NCI-H748 (cell line): ENCODE results near the gene ZIC3.

Source experiments
- DNase-seq: peaks from one replicate; lab custom pipeline; 2025; ENCODE audit not compliant: unreplicated experiment; lab: John Stamatoyannopoulos, UW

The ZIC3 gene

DNA sequence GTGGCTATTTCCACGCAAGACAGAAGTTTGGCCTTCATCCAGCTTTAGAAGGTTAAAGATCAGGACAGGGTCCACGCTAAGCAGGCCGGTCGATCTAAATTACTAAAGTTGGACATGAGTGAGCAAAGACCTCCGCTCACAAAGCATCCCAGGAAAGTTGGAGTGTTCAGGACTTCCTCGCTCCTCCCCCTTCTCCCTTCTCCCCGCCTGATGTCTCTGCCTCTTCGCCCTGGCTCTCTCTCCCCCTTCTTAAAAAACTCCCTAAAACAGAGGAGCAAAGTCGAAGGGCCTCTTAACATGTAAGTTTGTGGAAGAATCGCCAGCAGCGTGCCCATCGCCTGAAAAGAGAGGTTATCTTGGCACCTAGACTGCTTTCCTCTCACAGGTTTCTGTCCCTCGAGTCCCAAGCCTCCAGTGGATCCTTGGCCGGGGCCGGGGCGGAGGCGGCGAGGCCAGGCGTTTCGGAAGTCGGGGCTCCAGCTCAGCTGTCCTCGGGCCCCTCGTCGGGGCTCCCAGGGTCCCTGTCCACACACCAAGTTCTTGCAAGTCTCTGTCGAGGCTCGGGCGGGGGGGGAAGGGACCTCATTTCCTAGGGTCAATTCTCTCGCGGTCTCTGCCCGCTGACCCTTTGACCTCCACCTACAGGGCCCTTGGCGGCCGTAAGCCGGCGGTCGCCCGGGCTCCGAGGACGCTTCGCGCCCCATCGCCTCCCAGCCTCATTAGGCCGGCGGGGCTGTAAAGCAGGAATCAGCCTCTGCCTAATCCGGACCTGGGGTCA lies 7.6 kb downstream of the ZIC3 start:
- no peak for DNase-seq

DNA sequence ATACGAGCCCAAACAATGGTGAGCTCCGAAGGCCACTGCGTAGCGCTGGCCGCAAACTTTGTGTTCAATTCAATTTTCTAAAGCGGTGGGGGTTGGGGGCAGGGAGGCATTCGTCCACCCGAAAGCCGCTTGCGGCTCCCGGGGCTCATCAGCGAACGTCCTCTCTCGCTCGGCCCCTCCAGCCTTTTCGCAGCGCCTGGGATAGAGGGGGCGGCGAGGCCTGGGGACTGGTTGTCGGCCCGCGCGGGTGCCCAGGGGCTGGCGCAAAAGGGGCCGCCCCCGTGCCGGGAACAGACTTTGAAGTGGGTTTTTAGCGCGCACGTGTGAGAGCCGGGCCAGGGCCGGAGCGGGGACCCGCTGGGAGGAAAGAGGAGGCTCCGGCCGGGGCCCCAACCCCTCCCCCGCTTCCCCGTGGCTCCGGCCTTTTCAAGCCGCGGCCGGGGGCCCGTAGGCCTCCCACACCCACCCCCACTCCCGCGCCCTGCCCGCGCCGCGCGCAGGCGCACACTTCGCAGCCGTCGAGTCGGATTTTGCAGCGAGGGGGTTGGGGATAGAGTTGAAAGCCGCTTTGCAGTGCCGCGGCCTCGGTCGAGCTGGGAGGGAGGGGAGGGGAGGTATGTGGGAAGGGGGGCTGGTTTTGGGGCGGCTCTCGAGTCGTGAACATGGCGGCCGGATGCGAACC lies 8.3 kb downstream of the ZIC3 start:
- no peak for DNase-seq

DNA sequence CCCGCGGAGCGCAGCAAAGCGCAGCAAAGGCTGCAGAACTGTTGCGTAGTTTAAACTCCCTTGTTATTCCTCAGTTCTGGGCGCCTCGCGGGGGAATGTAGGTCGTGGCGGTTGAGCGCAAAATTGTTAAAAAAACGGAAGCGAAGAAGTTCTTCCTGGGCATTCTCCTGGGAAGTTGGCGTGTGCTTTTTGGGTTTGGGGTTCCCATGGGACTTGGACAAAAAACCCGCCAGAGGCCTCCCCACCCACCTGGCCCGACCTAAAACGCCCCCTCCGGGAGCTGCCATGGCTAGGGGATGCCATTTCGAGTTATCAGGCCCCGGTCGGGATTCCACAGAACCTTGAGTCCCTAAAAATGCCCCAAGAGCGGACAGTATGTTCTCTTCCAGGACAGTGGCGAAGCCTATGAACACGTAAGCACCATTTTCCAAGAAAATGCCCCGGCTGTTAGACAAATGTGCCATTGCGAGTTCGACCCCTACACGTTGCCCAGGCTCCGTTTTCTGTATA lies 8.9 kb downstream of the ZIC3 start:
- DNase-seq = no peak

DNA sequence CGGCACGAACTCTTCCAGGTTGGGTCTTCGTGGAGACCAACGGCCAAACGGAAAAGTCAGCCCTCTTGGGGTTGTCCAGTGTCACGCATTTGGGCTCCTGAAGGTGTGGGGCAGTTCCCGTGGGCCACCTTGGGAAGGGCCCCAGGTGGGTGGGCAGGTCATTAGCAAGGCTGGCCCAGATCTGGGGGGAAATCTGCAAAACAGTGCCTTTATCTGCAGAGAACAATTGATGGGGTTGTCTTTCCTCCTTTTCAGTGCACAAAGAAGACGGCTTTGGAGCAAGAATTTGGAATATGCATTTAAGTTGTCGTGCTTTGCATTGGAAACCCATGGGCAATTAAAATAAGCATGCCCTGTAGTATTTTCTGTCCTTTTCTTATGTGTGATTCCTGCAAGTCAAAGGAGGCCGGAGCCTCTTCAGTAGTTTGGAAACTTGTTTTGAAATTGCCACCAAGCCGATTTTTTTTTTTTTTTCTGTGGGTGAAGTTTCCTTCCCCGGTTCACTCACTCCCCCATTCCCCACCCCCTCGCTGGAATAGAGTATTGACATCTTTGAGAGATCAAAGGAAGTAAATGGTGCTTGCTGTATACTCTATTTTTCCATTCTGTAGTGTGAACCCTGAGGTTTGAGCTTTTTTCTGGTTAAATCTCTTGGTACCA lies 9.8 kb downstream of the ZIC3 start:
- no peak for DNase-seq

DNA sequence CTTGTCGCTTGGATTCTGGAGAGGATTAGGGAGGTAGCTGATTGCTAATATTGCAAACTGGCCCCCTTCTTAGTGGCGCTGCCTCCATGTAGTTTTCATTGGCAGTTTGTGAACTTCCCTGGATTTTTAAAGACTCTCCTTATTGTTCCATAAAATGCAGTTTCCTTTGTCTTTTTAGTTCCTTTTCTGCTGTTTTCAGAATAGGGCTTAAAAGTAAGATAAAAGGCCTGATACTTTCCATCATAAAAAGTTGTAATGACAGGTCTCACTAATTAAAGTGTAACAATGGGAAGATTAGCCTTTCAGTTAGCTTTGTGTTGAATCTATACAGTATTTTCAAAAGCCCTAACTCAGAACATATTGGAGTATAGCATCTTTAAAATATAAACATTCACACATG lies 21.2 kb downstream of the ZIC3 start:
- DNase-seq = no peak

DNA sequence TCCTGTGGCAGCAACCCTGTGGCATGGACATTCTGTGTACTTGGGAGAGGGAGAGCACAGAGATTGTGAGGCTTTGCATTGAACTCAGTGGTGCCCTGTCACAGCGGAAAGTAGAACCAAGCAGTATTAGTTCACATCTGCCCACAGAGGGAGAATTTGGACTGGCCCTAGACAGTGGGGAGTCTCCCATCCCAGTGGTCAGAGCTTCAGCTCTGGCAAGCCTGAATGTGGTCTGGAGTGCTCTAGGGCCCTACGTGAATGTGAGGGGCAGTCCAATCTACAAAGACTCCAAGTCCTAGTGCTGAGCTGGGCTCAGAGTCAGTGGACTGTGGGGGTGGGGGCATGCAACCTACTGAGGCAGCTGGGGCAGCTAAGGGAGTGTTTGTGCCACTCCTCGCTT lies 34.8 kb downstream of the ZIC3 start:
- DNase-seq = no peak
